ENCODE data around the gene PTPRN2.

PTPRN2 gene

DNA sequence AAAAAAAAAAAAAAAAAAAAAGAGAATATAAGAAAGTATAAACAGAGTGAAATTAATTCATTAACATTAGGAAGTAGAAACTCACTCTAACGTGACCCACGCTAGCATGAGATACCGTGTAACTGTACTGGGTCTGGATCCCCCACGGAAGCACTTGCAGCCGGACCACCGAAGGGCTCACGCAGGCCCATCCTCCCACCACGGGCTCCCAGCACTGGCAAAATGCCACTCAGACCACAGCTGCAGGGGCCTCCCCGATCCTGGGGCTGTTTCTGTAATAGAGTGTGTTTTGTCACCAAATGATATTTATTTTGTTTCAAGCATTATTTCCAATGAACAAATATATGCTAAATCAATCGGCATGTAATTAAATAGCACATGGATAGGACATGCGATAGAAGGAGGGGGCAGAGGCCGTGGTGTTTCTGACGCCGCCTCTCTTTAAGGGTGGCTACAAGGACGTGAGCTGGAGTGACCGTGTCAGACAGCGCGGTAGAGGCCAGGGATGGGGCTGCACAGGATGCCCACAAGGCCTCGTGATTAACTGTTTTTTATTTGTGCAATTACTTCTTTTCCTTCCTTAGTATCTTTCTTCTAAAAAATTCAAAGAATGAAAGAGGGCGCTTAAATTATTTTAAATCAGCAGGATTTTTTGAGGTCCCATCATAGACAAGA, 568.5 kb downstream of the PTPRN2 start:
- no peak for DNase-seq

DNA sequence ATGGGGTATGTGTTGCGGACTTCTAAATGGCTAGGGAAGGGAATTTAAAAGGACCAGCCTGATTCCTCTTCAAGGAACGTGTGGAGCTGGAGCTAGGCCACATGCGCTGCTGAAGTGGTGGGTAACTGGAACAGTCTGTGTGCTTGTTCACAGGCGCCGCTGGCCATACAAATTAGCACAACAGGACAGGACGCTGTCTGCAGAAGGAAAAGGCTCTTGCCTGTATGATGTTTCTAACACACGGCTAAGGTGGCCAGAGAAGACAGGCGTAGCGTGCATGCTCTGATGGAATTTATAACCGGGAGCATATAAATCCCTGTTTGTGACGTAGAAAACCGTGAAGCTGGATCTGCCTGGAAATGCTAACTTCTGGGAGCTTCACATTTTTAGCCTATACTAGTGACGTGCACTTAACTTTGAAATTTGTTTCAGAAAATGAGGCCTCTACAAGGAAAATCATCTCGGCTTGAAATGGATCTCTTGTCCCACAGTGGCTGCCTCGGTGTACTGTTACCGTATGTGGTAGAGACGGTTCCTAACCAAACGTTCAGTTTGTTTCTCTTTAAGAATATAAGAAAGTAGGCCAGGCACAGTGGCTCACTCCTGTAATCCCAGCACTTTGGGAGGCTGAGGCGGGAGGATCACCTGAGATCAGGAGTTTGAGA, 569.4 kb downstream of the PTPRN2 start:
- DNase-seq, result no peak

DNA sequence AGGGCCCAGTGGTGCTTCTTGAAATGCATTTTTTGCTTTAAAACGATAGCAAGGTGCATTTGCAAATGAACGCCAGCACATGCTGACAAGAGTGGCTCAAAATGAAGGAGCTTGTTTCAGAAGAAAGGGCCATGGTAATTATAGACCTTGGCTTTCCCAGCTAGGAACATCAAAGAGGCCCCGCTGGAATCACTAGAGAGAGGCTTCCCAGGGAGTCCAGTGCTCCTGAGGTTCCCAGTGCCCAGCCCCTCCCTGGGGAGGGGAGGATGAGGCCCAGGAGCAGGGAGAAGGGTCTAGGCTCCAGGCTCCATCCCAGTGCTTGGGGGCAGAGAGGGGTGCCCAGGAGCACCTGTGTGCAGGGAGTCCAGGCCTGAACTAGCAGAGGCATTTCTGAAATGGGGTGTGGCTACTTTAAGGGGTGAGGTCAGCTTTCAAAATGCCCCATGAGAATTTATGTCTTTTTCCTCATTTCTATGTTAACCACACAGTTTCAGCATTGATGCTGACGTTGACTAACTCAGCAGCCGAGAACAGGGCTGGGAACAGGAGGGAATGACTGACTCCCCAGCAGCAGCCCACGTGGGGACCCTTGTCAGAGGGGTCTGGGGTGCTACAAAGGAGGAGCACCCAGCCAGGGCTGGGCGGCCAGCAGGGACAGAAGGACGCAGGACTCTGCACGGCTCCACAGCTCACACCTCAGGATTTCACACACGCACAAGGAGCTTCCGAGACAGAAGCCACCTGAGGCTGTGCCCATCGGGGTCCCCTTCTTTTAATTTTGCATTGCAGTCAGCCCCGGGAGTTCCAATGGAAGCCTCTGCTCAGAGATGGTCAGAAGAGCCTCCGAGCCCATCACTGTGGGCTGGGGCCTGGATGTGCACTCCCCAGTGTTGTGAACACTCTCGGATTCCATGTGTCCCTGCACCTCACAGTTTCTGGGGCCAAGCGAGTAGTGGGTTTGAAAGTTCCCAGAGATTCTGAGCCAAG, 570.2 kb downstream of the PTPRN2 start:
- DNase-seq, result no peak

DNA sequence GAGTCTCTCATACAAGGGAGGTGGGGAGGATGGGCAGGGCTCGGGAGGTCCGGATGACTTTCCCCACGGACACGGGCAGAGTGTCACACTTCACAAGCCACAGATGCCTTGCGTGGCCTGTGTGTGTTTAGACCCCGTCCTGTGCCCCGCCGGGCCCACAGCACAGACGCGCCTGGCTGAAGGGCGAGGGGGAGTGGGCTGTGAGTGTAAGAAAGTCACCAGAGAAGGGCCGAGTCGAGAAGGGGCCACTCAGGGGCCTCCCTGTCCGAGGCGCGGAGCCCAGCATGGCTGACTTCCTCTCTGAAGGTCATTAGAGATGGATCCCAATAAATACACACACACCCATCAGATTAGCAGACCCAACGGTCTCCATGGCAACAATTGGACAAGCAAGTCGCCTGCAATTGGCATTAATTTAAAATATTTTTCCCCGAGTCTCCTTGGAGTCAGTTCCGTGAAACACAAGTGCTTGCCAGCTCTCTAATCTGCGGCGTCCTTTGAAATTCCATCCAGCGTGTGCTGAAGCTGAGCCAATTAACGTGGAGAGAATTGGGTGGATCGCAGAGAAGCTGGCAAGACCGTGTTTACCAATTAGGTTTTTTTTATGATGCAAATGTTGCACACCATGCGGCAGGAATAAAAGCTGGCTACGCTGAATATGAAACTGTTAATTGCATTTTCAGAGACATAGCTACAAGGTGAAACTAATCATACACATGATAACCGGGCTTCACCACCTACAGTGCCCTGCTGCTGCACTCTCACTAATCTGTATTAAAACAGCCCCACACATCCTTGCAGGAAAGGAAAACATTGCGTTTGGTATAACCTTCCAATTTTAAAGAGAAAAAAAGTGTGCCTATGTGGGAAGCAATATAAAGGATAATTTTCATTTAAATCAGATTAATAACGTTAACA, 571.2 kb downstream of the PTPRN2 start:
- DNase-seq, result no peak

DNA sequence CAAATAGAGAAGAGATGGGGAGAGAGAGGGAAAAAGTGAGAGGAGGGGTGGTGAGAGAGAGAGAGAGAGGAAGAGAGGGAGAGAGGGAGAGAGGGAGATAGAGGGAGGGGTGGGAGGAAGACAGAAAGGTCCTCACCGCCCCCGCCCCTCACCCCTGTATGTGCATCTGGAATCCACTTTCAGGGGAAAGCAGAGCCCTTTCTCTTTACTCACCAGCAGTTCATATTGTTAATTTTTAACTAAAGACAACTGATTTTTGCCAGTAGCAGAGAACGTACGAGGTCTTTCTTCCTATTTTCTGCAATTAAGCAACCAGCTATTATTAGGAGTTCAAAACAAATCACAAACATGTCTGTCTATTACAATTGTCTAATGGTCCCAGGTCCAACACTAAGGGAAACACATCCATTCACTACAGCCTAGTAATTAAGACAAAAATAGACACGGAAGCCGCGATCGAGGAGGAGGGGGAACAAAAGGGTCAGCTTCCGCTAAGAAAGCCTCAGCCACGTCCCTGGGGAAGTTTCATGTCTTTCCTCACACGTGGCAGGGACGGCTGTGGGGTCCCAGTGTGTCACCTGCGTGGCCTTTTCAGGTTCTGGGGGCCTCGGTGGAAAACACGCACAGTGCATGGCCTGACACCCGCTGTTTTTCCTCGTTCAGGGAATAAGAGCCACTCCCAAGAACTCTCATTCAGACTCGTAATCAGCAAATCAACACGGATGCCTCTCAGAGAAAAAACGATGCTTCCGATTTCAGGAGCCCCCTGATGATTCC, 572.0 kb downstream of the PTPRN2 start:
- no peak for DNase-seq

DNA sequence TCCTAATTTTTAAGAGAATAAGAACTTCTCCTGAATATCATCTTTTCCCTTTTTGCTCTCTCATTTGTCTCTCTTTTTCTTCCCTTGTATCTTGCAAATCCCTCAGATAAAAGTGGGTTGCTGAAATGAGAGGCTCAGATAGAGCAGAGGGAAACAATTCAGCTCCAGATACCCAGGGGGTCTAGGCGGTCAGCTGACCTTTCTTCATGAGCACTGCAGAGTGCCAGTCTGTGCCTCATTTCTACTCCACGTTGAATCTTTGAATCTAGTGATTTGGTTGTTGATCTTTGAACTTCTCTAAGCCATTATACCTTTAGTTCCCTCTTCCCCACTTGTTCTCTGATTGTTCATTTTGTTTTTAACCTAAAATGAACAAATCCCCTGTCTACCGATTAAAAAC, 572.6 kb downstream of the PTPRN2 start:
- DNase-seq, result no peak

DNA sequence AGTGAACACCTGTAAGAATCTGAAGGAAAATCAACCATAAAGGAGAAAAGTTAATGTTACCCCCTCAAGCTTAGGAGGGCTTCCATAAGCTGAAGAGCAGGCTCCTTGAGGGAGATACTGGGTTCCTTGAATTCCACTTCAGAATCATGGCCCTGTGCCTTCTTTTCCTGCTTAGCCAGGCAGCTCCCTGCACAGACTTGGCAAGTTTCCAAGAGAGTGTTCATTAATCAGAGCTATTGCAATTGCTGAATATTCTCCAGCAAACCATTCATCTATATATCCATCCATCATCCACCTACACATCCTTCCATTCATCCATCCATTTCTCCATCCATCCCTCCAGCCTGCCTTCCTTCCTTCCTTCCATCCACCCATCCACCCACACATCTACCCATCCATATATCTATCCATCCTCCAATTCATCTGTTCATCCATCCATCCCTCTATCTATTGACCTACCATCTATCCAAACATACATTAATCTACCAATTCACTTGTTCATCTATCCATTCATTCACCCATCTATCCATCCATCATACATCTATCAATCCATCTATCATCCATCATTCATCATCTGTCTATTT, 574.4 kb downstream of the PTPRN2 start:
- DNase-seq, result no peak

DNA sequence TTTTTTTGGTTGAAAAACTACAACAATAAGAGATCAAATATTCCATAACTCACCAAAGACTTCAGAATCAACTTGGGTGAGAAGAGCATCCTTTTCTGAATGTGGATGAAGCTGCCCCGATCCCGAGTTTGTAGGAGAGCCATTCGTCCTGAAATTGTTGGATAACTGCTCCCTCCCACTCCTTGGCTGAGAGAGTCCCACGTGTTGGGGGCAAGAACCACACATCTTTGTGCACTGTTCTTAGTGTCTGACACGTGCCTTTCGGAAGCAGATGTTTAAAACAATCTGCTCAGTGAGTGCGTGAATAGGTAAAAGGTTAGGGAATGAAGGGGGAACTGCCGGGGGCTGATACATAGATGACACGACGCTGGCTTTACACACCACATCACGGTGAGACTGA, 575.7 kb downstream of the PTPRN2 start:
- DNase-seq, result no peak

DNA sequence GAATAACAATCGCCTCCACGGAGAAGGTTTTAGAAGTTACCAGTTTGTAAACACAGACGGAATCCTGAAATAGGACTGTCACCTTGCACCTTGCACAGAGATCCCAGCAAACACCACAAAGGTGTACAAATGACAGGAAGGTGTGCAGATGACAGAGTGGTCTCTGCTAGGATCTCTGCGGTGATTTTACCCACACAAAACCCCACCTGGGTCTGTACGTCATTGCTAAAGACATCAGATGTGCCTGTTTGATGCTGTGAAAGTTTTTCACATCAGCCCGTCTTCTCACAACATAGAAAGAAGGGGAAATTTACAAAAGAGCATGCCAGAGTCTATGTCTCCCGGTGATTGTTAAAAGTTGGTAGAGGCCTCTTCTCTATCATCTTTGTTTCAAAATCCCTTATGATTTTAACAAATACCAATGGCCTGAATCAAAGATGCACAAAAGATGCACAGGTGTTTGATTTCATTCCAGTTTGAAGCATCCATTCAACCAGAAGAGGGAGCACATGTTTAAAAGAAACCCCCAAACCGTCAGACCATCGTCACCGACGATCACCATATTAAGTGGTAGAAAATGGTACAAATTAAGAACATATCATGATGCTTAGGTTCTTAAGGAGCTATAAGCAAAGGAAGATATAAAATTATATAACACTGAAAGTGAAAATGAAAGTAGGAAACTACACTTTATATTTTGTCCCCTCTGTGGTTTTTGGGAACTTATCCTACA, 576.5 kb downstream of the PTPRN2 start:
- no peak for DNase-seq

DNA sequence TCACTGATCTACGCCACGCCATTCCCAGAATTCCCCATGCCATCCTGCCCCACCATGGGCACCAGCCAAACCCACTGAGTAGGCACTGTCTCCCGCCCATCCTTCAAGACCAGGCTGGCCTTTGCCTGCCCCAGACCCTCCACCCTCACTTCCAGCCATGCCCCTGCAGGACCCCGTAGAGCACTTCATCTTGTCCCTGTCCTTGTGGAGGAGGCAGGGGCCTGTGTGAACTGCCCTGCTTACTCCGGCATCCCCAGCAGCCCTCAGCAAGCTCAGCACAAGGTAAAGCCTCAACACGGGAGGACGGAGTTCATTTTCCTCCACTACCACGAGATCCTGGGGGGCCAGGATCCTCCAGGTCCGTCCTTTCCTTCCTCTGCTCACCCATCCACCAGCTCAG, 577.7 kb downstream of the PTPRN2 start:
- DNase-seq, result no peak

DNA sequence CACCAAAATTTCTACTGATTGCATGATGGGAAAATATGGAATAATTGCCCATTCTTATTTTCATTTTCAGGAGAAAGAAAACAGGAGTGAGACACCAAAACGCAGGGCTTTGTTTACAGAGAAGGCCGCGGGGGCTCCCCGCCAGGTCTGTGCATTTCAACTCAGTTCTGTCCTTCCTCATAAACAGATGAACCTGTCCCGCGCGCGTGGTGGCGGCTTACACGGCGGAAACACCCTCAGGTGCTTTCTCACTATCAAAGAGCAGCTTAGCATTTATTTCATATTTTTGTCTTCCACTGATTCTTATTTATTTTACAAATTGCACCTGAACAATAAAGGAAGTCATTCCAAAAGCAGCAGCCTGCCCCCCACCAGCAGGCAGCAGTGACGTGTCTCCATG, 579.4 kb downstream of the PTPRN2 start:
- no peak for DNase-seq

DNA sequence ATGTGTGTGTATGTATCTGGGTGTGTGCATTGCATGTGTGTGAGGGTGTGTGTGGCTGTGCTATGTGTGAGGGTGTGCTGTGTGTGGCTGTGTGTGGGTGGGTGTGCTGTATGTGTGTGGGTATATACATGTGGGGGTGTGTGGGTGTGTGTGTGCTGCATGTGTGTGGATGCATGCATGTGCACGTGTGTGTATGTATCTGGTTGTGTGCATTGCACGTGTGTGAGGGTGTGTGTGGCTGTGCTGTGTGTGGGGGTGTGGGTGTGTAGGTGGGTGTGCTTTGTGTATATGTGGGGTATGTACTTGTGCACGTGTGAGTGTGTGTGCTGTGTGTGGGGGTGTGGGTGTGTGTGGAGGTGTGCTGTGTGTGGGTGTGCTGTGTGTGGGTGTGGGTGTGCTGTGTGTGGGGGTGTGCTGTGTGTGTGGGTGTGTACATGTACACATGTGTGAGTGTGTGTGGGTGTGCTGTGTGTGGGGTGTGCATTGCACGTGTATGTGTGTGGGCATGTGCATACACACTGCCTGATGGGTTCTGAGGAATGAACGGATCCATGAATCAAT, 579.8 kb downstream of the PTPRN2 start:
- DNase-seq, result no peak

DNA sequence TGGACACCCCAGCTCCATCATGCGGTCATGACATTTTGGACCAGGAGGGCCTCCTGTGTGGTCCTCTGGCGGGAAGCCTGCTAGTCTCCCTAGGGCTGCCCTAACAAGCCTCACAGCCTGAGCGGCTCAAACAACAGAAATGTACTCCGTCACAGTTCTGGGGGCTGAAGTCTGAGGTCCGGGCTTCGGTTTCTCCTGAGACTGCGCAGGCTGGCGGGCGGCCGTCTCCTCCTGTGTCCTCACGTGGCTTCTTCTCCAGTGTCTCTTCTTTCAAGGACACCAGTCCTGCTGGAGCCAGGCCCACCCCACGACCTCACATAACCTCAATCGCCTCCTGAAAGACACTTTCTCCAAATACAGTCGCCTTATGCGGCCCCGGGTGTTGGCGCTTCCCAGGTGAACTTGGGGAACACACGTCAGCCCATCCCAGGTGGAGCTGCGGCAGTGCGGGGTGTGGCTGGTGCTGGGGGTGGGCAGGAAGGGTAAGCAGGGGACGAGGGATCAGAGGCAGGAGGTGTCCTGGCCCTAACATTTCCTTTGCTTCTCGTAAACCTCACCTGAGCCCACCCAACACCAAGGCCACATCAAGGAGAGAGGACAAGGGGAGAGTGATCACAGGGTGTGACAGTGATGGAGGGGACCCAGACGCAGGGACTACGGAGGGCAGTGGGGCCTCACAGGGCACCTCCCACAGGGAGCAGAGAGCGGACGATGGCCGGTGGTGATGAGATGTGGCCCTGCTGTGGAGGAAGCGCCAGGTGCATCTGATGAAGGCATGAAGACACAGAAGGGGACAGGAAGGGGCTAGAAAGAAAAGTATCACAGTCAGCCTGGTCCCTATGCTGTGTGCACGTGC, 580.6 kb downstream of the PTPRN2 start:
- no peak for DNase-seq

DNA sequence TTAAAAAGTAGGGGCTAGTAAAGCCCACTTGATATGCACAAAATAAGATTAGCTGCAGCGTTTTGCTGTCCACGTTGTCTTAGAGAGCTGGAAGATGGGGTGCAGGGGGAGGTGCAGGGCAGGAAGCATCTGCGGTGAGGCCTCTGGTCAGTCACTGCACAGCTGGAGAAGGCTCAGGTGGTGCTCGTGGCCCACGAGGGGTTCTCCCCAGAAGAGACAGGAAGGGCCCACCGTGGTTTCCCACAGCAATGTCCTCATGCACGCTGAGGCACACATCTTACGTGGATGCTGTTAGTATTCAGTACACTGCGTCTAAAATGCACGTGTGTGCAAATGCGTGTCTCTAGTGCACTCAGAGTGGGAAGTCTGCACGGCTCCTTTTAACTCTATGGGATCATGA, 582.1 kb downstream of the PTPRN2 start:
- DNase-seq, result no peak

DNA sequence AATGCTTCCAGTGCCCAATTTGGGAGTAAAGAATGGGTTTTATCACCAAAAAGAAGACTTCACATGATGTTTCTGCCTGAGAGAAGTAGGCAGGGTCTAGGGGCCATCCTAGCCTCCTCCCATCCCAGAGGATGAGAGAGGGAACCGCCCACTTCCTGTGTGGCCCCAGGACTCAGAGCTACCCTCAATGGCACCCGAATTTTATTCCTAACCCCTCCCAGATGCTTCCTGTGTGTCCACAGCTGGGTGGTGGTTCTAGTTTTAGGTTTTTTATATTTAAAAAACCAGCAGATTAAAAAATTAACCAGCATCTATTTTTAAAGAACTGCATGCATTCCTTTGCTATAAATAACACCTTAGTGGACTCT, 583.5 kb downstream of the PTPRN2 start:
- no peak for DNase-seq

DNA sequence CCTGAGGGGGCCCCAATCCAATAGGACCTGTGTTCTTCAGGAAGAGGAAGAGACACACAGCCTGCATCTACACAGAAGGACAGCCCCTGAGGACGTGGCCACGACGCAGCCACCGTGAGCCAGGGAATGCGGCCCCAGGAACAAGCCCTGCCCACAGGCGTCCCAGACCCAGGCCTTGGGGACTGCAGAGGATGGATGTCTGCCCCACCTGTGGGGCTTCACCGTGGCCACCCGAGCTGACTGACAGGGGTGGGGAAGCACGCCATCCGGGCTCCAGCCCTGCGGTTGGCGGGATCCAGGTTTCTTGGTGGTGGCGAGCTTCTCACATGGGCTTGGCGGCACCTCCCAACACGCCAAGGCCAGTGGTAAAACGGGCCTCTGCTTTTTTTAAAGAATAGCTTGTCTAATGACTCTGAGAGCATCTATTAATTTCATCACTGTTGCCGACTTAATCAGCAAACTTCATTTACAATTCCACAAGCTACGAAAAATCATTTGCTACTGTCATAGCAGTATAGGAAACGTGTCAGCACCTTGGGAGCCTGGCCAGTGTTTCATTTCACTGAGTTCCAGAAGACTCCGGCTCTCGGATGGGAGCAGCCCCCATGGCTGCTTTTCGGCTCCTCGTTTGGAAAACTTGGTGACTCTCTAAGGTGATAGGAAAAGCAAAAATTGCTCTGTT, 584.0 kb downstream of the PTPRN2 start:
- DNase-seq, result no peak

DNA sequence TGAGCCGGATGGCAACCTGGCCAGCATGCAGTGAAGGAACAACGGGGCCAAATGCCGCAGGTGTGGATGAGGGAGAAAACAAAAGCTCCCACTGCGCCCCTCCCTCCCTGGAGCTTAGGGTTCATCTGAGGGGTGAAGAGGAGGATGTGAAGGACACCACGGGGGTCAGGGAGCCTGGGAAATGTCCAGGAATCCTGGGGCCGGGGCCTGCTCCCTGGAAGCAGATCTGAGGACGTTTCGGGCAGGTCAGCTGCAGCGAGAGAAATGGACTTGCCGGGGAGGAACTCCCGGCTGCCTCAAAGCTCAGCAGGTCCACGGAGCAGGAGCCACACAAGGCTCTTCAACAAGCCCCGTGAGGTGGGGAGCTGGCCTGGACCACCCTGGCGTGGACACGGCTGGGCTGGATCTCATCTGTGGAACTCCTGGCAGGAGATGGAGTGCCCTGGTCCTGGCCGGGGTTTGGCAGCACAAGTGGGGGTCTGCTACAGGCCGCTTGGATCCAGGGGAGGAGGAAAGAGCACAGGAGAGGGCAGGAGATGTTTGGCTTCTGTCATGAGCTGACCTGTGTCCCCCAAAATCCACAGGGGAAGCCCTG, 585.0 kb downstream of the PTPRN2 start:
- DNase-seq, result no peak

Data from inflammatory macrophage (primary cell).